SJCRH30 (cell line): Measurements from ENCODE around the gene FAM210A. TPM values are rescaled to one million over a fixed set of nuclear protein-coding genes. Genes with fewer than 3 reads are reported as not detected.

Experiments
- DNase-seq, 2 experiments: peaks; one replicate each; pipeline ENCODE4 v3.0.0-alpha.2; 2015 to 2020
- H3K27ac ChIP-seq: fragments of 250-450 bp; sonication (Bioruptor Pico); 2 replicates; pipeline ENCODE4 v1.5.1; 2020; ENCODE audit warnings: mild to moderate bottlenecking, moderate library complexity
- H3K27me3 ChIP-seq: fragments of 250-450 bp; sonication (Bioruptor Pico); 2 replicates; pipeline ENCODE4 v1.5.1; 2020; ENCODE audit warnings: mild to moderate bottlenecking, moderate library complexity
- H3K36me3 ChIP-seq: fragments of 250-450 bp; sonication (Bioruptor Pico); 2 replicates; pipeline ENCODE4 v1.5.1; 2020; ENCODE audit warnings: mild to moderate bottlenecking, moderate library complexity
- H3K4me1 ChIP-seq: fragments of 250-450 bp; sonication (Bioruptor Pico); 2 replicates; pipeline ENCODE4 v1.5.1; 2020; ENCODE audit warnings: mild to moderate bottlenecking, moderate library complexity
- H3K4me3 ChIP-seq: fragments of 250-450 bp; sonication (Bioruptor Pico); 2 replicates; pipeline ENCODE4 v1.5.1; 2020; ENCODE audit warnings: mild to moderate bottlenecking, moderate library complexity
- H3K9me3 ChIP-seq: fragments of 250-450 bp; sonication (Bioruptor Pico); replicated peaks from 2 replicates; pipeline ENCODE4 v1.5.1; 2020; ENCODE audit warnings: mild to moderate bottlenecking, moderate library complexity
- total RNA-seq: library from RNA; depleted of rRNA; stranded (reverse); fragments of >200 nt; shearing (Covaris generic); gene quantifications from 2 replicates; pipeline ENCODE4 v1.2.3, GENCODE V29; 2014

Gene FAM210A
- total RNA-seq, 1 experiment from 2014 or later, result 18.1 TPM

DNA sequence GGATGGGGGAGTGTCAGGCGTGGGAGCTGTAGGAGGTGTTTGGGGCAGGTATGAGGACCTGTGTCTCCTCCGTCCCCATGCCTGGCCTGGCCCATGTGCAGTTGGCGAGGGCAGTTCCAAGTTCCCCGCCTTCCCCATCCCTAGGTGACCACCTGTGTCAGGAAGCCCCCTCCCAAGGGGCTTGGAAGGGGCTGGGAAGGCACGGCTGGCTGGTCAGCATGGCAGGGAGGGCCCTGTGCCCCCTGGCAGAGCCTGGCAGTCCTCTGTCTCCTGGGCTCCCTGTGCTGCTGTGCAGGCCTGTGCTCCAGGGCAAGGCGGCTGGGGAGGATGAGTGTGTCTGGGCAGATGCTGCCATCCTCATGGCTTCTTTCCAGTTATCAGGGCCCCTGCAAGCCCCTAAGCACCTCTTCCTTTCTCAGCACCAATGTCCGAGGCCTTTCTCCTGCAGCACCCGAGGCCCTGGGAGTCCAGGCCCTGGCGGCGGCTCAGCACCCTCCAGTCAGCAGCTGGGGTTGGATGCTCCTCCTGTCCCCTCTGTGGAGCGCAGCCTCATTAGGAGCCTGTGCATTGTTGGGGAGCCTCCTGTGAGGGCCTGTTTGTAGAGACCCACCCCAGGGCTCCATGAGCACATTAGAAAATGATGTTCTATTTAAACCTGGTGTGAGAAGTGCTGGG, 101.7 kb downstream of the FAM210A start:
- Histone ChIP-seq H3K36me3 (no peaks in the 10 kb centered on the region), H3K4me3 (no peak overlapping the region), H3K9me3 (no peaks in the 10 kb centered on the region), H3K4me1 (no peaks in the 10 kb centered on the region), H3K27ac (no peak overlapping the region), H3K27me3 (no peaks in the 10 kb centered on the region)
- no peak for DNase-seq

DNA sequence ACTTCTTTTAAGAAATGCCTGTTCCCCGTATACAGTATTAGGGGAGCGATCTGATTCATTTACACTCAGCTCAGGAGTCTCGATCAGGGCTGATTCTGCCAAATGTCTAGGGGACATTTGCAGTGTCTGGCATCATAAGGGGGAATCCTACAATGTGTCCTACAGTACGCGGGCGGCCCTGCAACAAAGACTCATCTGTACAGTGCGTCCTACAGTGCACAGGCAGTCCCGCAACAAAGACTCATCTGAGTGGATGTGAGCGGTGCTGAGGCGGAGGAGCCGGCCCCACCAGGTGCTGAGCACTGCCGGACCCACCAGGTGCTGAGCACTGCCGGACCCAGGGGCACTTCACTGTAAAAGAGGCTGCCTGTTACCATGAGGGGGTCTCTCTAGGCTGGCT, 102.5 kb downstream of the FAM210A start:
- H3K4me1 ChIP-seq, result no peaks in the 10 kb centered on the region
- no peak overlapping the region for H3K4me3 ChIP-seq
- no peaks in the 10 kb centered on the region for H3K27me3 ChIP-seq
- no peaks in the 10 kb centered on the region for H3K9me3 ChIP-seq
- H3K27ac ChIP-seq, result no peak overlapping the region
- H3K36me3 ChIP-seq, result no peaks in the 10 kb centered on the region
- no peak for DNase-seq

DNA sequence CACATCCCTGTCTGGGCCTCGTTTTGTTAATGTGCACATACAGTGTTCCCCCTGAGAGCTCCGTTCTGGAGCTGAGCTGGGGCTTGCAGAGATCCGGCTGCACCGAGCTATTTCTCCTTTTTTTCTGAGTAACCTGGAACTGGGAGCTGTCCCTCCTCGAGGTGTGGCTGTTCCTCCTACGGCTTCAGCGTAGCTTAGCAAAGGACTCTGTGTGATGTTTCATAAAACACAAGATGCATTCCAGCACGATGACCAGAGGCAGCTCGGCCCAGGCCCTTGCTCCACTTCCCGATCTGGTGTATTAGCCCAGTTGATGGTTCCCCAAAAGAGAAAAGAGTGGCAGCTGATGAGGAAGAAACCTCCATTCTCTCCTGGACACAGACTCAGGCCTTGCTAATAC, 103.0 kb downstream of the FAM210A start:
- Histone ChIP-seq H3K4me1 (no peaks in the 10 kb centered on the region), H3K27me3 (no peaks in the 10 kb centered on the region), H3K36me3 (no peaks in the 10 kb centered on the region), H3K27ac (no peak overlapping the region), H3K9me3 (no peaks in the 10 kb centered on the region), H3K4me3 (no peak overlapping the region)
- DNase-seq, result no peak

DNA sequence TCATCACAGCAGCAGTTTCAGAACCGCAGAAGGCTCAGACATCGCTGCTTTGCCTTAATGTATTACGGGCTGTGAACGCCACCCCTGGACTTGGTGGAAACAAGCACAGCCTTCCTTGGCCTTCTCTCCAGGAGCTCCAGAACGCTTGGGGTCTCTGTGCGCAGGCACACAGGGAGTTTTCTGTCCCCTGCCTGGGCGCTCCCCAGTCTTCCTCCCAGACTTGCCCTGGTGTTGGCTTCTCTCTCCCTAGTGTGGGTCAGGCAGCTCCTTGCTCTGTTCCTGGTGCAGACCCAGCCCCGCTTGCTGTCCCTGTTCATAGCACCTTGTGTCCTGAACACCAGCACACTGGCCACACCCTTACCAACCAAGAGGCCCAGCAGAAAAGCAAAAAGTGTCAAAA, 103.6 kb downstream of the FAM210A start:
- Histone ChIP-seq H3K4me3 (no peak overlapping the region), H3K4me1 (no peaks in the 10 kb centered on the region), H3K9me3 (no peaks in the 10 kb centered on the region), H3K36me3 (no peaks in the 10 kb centered on the region), H3K27me3 (no peaks in the 10 kb centered on the region), H3K27ac (no peak overlapping the region)
- no peak for DNase-seq

DNA sequence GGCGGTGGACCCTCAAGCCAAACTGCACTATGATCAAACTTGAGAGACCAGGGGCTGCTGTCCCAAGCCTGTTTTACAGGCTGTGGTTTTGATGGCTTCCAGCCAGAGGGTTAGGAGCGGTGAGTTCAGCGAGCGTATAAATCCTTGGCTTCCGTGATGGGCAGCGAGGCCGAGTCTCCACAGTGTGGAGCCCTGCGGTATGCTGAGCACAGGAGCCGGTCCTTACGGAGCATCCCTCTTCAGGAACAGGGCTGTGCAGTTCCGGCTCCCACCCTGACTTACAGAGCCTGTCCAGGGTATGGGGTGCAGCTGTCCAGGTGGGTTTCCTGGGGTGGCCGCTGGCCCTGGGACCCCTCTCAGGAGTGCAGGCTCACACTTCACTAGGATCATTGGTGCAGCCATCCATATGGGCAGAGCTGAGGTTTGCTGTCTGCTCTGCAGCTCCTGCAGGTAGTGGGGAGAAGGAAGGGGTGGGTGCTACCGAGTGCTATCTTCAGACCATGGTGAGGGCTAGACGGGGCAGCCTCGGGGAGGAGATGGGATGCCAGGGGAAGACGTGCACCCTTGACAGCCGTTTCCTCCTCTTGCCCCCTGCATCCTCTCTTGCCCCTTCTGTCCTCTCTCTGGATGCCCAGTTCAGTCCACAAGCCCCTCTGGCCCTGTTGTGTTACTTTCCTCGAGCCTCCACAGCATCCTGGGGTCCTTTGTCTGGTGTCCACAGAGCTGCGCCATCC, 104.3 kb downstream of the FAM210A start:
- Histone ChIP-seq H3K36me3 (no peaks in the 10 kb centered on the region), H3K27ac (no peak overlapping the region), H3K27me3 (no peaks in the 10 kb centered on the region), H3K4me3 (no peak overlapping the region), H3K4me1 (no peaks in the 10 kb centered on the region), H3K9me3 (no peaks in the 10 kb centered on the region)
- no peak for DNase-seq

DNA sequence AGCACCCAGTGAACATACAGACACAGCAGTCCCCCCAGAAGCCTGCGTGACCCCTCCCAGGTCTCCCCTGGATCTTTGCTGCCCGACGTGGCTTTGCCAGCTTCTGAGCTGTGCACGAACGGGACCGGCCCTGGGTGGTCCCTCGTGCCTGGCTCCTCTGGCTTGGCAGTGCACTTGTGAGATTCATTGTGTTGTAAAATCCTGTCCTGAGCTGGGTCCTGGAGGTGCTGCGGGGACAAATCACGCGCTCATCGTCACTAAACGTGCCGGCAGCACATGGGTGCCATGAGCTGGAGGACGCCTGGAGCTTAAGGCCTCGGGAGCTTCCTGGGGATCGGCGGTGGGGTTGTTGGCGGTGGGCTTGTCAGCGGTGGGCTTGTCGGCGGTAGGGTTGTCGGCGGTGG, 104.9 kb downstream of the FAM210A start:
- no peak overlapping the region for H3K27ac ChIP-seq
- H3K4me1 ChIP-seq, result no peaks in the 10 kb centered on the region
- DNase-seq, result no peak
- no peak overlapping the region for H3K4me3 ChIP-seq
- H3K36me3 ChIP-seq, result no peaks in the 10 kb centered on the region
- no peaks in the 10 kb centered on the region for H3K9me3 ChIP-seq
- no peaks in the 10 kb centered on the region for H3K27me3 ChIP-seq

DNA sequence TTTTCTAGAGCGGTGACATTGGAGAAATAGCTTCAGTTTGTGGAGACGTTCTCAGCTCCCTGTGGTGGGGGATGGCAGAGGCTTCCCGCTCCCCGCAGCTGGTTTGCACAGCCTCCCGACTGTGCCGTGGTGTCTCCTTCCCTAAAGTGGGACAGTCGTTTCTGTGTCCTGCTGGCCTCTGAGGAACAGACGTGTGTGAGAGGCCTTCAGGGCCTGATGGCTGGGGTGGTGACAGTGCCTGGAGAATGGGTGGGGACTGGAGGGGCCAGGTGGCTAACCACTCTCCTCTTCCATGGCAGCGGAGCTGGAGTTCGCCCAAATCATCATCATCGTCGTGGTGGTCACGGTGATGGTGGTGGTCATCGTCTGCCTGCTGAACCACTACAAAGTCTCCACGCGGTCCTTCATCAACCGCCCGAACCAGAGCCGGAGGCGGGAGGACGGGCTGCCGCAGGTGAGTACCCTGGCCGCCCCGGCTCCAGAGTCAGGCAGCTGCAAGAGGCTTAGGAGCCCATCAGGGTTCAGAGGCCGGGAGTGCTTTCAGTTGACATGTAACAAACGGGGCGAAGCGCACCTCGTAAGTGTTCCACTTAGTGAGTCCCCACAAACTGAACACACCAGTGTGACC, 105.4 kb downstream of the FAM210A start:
- no peak overlapping the region for H3K4me3 ChIP-seq
- no peaks in the 10 kb centered on the region for H3K9me3 ChIP-seq
- no peaks in the 10 kb centered on the region for H3K36me3 ChIP-seq
- no peaks in the 10 kb centered on the region for H3K4me1 ChIP-seq
- no peak for DNase-seq
- no peak overlapping the region for H3K27ac ChIP-seq
- no peaks in the 10 kb centered on the region for H3K27me3 ChIP-seq

DNA sequence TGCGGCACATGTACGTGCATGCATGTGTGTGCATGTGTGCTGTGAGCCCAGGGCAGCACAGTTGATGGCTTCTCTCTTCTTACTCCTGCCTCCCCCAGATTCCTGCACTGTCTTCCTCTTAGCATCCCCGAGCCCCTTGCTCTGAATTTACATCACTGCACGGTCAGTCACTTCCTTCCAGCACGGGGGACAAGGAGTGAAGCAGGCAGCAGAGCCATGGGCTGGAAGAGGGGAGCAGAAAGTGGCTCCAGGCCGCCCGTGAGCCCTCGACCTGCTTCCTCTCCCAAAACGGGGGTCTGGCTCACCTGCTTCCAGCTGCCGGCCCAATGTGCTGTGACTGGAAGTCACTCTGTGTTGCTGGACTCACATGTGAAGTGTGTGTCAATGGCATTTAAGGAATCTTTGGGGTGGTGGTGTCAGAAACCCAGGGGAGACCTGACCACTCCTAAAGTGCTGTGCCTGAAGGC, 106.1 kb downstream of the FAM210A start:
- DNase-seq, result no peak
- Histone ChIP-seq H3K36me3 (no peaks in the 10 kb centered on the region), H3K27ac (no peak overlapping the region)

DNA sequence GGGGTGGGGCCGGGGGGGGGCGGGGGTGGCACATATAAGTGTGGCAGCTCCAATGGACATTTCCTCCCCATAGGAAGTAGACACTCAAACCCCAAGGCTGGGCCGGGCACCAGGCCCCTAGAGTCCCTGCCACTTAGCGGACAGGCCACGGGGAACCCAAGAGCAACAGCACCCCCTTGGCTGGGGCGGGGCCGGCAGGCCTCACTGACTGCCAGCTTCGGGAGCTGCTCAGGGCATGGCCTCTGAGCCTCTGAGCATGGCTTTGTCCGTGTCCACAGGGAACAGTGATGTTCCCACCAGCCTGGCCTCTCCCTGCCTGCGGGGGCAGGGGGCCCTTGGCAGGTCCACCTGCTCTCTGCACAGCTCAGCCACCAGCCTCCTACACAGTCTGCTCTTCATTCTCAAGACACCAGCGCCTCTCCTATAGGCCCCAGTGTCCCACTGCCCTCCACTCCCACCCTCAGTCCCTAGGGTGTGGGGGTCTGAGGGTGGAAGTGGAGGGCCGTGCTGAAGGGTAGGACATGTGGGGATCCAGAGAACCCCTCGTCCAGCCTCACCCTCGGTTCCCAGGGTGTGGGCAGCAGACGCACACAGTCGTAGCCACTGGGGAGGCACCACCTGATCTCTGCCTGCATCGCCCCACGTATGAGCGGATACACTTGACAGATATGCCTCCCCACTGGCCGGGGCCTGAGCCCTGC, 106.7 kb downstream of the FAM210A start:
- no peaks in the 10 kb centered on the region for H3K9me3 ChIP-seq
- DNase-seq, result no peak
- H3K27ac ChIP-seq, result no peak overlapping the region

More for the DNA sequence above, 106.1 kb downstream of the FAM210A start:
- Histone ChIP-seq H3K9me3 (no peaks in the 10 kb centered on the region), H3K27me3 (no peaks in the 10 kb centered on the region), H3K4me1 (no peaks in the 10 kb centered on the region), H3K4me3 (no peak overlapping the region)

DNA sequence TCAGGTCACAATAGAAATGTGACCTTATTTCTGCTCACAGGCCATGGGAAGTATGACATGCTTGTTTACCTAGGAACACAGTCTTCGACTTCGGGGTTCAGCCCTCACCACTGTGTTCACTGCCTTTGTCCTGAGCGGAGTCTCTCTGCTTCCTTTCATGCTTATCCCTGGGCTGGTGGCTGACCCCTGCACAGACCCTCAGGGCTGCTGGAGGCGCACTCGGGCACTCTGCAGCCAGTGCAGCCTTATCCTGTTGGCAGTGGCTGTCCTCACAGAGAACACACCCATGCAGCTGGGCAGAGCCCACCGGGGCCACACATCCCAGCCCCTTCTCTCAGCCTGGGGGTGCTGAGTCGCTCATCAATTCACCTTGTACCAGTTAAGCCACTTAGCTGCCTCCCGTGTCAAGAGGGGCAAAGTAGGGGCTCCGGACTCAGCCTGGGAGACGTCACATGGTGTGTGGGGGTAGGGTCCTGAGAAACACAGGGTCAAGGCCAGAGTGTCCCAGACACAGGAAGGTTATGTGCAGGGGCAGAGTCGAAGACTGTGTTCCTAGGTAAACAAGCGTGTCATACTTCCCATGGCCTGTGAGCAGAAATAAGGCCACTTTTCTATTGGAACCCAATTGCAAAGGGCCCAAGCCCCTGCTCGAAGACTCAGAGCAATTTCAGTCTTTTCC, 107.5 kb downstream of the FAM210A start:
- H3K9me3 ChIP-seq, result no peaks in the 10 kb centered on the region
- no peaks in the 10 kb centered on the region for H3K36me3 ChIP-seq
- H3K27ac ChIP-seq, result no peak overlapping the region
- DNase-seq, result no peak
- no peaks in the 10 kb centered on the region for H3K27me3 ChIP-seq
- H3K4me3 ChIP-seq, result no peak overlapping the region
- H3K4me1 ChIP-seq, result no peaks in the 10 kb centered on the region

More for the DNA sequence above, 106.7 kb downstream of the FAM210A start:
- Histone ChIP-seq H3K4me1 (no peaks in the 10 kb centered on the region), H3K27me3 (no peaks in the 10 kb centered on the region), H3K4me3 (no peak overlapping the region), H3K36me3 (no peaks in the 10 kb centered on the region)

DNA sequence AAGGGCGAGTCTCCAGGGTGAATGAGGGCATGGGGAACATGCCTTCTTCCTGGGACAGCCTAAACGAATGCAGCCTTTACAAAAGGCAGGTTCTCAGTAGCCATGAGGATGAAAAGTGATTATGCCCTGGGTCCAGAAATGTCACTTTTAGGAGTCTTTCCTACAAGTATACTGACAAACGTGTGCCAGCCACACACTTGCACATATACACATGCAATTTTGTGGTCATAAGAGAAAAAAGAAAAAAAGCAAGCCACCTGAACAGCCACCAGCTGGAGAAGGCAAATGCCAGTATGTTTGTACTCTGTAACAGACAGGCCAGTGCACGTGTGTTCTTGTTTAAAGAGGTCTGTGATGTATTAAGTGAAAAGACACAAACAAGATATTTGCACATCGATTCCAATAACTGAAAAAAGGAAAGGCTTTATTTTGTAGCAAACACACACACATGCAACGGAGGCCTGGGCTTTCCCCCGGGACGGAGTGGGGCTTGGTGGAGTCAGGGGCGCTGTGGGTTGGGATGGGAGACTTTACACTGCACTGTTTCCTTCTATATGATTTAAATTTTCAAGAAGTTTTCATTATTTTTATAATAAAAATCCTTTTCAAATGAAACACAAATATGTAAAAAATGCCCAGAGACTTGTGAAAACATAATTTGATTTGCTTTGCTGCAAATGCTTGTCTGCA, 108.4 kb downstream of the FAM210A start:
- Histone ChIP-seq H3K4me3 (no peak overlapping the region), H3K4me1 (no peaks in the 10 kb centered on the region), H3K27me3 (no peaks in the 10 kb centered on the region), H3K36me3 (no peaks in the 10 kb centered on the region), H3K27ac (no peak overlapping the region), H3K9me3 (no peaks in the 10 kb centered on the region)
- no peak for DNase-seq

DNA sequence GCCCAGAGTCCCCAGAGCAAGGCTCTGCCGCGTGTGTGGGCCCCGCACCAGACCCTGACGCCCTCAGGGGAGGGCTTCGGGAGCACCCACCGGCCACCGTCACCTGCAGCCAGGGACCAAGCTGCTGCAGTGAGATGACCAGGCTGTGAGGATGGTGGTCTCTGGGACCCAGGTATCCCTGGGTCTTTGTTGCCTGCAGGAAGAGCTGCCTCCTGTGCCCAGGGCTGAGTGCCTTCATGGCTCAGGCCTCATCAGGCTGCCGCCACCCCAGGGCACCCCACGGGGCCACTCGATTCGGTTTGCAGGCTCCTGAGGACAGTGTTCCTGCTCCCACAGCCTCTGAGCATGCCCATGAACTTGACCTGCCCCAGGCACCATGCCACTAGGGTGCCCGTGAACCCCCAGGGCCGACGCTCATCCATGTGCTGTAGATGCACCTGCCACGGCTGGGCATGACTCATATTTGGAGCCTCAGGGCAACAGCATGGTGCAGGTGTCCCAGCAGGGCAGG, 109.8 kb downstream of the FAM210A start:
- H3K27ac ChIP-seq, result no peak overlapping the region
- H3K27me3 ChIP-seq, result no peaks in the 10 kb centered on the region
- H3K9me3 ChIP-seq, result no peaks in the 10 kb centered on the region

DNA sequence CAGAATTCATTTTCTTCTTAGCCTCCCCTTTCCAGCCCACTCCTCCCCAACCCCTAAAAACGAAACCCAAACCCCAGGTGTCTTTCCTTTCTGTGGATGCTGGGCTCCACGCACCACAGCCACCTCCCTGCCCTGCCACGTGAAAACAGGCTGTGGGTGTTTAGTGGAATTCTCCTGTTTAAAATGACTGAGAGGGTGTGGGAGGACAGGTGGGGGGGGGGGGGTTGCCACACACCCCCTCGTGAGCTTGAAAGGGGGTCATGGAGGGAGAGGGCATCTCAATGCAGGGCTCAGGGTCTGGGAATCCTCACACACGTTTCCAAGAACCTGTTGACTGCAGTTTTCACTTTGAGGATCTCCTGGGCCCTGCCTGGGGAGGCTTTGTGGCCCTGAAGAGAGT, 110.3 kb downstream of the FAM210A start:
- Histone ChIP-seq H3K36me3 (no peaks in the 10 kb centered on the region), H3K27me3 (no peaks in the 10 kb centered on the region), H3K4me3 (no peak overlapping the region), H3K27ac (no peak overlapping the region), H3K9me3 (no peaks in the 10 kb centered on the region), H3K4me1 (no peaks in the 10 kb centered on the region)
- DNase-seq, result no peak

More for the DNA sequence above, 109.8 kb downstream of the FAM210A start:
- no peaks in the 10 kb centered on the region for H3K36me3 ChIP-seq
- DNase-seq, result no peak
- H3K4me3 ChIP-seq, result no peak overlapping the region
- no peaks in the 10 kb centered on the region for H3K4me1 ChIP-seq

DNA sequence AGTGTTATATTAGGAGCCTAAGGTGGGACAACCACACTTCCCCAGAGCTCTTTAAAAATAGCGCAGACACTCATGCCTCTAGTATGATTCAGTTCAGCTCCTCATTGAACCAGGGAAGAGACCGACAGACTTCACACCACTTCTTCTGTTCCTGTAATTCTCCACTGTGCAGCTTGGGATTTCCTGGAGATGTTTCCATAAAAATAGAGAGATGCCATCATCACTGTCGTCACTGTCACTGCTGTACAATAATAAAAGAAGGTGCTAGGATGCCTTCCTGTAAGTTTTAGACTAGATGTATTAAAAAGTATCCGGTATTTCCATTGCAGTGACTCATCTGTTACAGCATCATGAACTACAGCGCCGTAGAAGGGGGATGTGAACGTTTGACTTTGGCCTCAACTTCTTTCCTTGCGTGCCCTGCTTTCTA, 110.9 kb downstream of the FAM210A start:
- no peaks in the 10 kb centered on the region for H3K4me1 ChIP-seq
- no peaks in the 10 kb centered on the region for H3K9me3 ChIP-seq
- H3K27me3 ChIP-seq, result no peaks in the 10 kb centered on the region
- H3K27ac ChIP-seq, result no peak overlapping the region
- no peak for DNase-seq
- no peaks in the 10 kb centered on the region for H3K36me3 ChIP-seq
- no peak overlapping the region for H3K4me3 ChIP-seq
